WTC11 (cell line): ENCODE data around the gene TNFRSF19. TPM values are rescaled to one million over a fixed set of nuclear protein-coding genes. Genes with fewer than 3 reads are reported as not detected.

Experiments
- ATF2 ChIP-seq: sonication (generic); formaldehyde crosslinking; IDR thresholded peaks from 2 replicates; pipeline ENCODE4 v1.8.1; 2022; ENCODE audit warnings: low read depth, missing genetic modification reagents, borderline replicate concordance
- ATF6 ChIP-seq: sonication (generic); formaldehyde crosslinking; IDR thresholded peaks from 2 replicates; pipeline ENCODE4 v1.8.1; 2023; ENCODE audit warnings: mild to moderate bottlenecking, missing genetic modification reagents
- CBFB ChIP-seq: sonication (generic); formaldehyde crosslinking; IDR thresholded peaks from 2 replicates; pipeline ENCODE4 v1.8.1; 2022; ENCODE audit warnings: mild to moderate bottlenecking, low read depth, missing genetic modification reagents
- E2F1 ChIP-seq: sonication (generic); formaldehyde crosslinking; IDR thresholded peaks from 2 replicates; pipeline ENCODE4 v1.8.0; 2022; ENCODE audit warnings: mild to moderate bottlenecking, missing genetic modification reagents
- ERG ChIP-seq: fragments of 250-450 bp; sonication (Bioruptor Pico); IDR thresholded peaks from 2 replicates; pipeline ENCODE4 v1.8.0; 2021; ENCODE audit warnings: mild to moderate bottlenecking
- ESRRA ChIP-seq: sonication (generic); formaldehyde crosslinking; IDR thresholded peaks from 2 replicates; pipeline ENCODE4 v1.8.1; 2022; ENCODE audit warnings: mild to moderate bottlenecking, missing genetic modification reagents, borderline replicate concordance
- GRHL2 ChIP-seq: fragments of 250-450 bp; sonication (Bioruptor Pico); IDR thresholded peaks from 2 replicates; pipeline ENCODE4 v1.8.0; 2022; ENCODE audit warnings: mild to moderate bottlenecking, moderate library complexity; ENCODE audit not compliant: insufficient replicate concordance, severe bottlenecking
- NR1H2 ChIP-seq: sonication (generic); formaldehyde crosslinking; IDR thresholded peaks from 2 replicates; pipeline ENCODE4 v1.9.0; 2021; ENCODE audit warnings: mild to moderate bottlenecking, moderate library complexity, missing genetic modification reagents
- NR3C1 ChIP-seq: sonication (generic); formaldehyde crosslinking; conservative IDR thresholded peaks from 2 replicates; pipeline ENCODE4 v1.8.1; 2023; ENCODE audit warnings: low read depth, mild to moderate bottlenecking, missing genetic modification reagents
- PRDM15 ChIP-seq: sonication (generic); formaldehyde crosslinking; IDR thresholded peaks from 2 replicates; pipeline ENCODE4 v1.8.0; 2022; ENCODE audit warnings: missing genetic modification reagents
- RORB ChIP-seq: fragments of 250-450 bp; sonication (Bioruptor Pico); IDR thresholded peaks from 2 replicates; pipeline ENCODE4 v1.9.0; 2021; ENCODE audit warnings: mild to moderate bottlenecking
- SP1 ChIP-seq: sonication (generic); formaldehyde crosslinking; conservative IDR thresholded peaks from 2 replicates; pipeline ENCODE4 v1.8.1; 2022; ENCODE audit warnings: missing genetic modification reagents
- TCF7 ChIP-seq: sonication (generic); formaldehyde crosslinking; IDR thresholded peaks from 2 replicates; pipeline ENCODE4 v1.8.0; 2022; ENCODE audit warnings: mild to moderate bottlenecking, low read depth, missing genetic modification reagents, moderate library complexity
- ZNF263 ChIP-seq: sonication (generic); formaldehyde crosslinking; IDR thresholded peaks from 2 replicates; pipeline ENCODE4 v1.8.1; 2022; ENCODE audit warnings: low read depth, mild to moderate bottlenecking, moderate library complexity, missing genetic modification reagents
- total RNA-seq: library from RNA; stranded (reverse); gene quantifications from 3 replicates; pipeline ENCODE4 v1.2.3, GENCODE V29; 2021
- TF ChIP-seq, protein P1 (sequence below): sonication (generic); formaldehyde crosslinking; IDR thresholded peaks from 2 replicates; pipeline ENCODE4 v1.8.1; 2022; ENCODE audit warnings: low read depth, mild to moderate bottlenecking, moderate library complexity, missing genetic modification reagents, borderline replicate concordance
- TF ChIP-seq, protein P2 (sequence below): fragments of 250-450 bp; sonication (Bioruptor Pico); IDR thresholded peaks from 2 replicates; pipeline ENCODE4 v1.9.0; 2021; ENCODE audit warnings: mild to moderate bottlenecking

Gene TNFRSF19
- total RNA-seq, 1 experiment from 2014 or later, result 0.20 TPM

GRCh38 chr13:23715092-23715761 is 145.0 kb downstream of the TNFRSF19 start (continued):
- TF ChIP-seq, protein P1, sequence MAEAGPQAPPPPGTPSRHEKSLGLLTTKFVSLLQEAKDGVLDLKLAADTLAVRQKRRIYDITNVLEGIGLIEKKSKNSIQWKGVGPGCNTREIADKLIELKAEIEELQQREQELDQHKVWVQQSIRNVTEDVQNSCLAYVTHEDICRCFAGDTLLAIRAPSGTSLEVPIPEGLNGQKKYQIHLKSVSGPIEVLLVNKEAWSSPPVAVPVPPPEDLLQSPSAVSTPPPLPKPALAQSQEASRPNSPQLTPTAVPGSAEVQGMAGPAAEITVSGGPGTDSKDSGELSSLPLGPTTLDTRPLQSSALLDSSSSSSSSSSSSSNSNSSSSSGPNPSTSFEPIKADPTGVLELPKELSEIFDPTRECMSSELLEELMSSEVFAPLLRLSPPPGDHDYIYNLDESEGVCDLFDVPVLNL (CRISPR knock-in tag), result no peak
- TF ChIP-seq NR3C1 (CRISPR knock-in tag) (no peak), TCF7 (CRISPR knock-in tag) (no peak), ERG (no peak), ATF2 (no peak), ATF6 (CRISPR knock-in tag) (no peak), PRDM15 (CRISPR knock-in tag) (no peak), E2F1 (no peak), RORB (CRISPR knock-in tag) (no peak), GRHL2 (CRISPR knock-in tag) (no peak), SP1 (CRISPR knock-in tag) (no peak), NR1H2 (CRISPR knock-in tag) (no peak), ZNF263 (no peak), CBFB (no peak), ESRRA (CRISPR knock-in tag) (no peak)
- TF ChIP-seq, protein P2, sequence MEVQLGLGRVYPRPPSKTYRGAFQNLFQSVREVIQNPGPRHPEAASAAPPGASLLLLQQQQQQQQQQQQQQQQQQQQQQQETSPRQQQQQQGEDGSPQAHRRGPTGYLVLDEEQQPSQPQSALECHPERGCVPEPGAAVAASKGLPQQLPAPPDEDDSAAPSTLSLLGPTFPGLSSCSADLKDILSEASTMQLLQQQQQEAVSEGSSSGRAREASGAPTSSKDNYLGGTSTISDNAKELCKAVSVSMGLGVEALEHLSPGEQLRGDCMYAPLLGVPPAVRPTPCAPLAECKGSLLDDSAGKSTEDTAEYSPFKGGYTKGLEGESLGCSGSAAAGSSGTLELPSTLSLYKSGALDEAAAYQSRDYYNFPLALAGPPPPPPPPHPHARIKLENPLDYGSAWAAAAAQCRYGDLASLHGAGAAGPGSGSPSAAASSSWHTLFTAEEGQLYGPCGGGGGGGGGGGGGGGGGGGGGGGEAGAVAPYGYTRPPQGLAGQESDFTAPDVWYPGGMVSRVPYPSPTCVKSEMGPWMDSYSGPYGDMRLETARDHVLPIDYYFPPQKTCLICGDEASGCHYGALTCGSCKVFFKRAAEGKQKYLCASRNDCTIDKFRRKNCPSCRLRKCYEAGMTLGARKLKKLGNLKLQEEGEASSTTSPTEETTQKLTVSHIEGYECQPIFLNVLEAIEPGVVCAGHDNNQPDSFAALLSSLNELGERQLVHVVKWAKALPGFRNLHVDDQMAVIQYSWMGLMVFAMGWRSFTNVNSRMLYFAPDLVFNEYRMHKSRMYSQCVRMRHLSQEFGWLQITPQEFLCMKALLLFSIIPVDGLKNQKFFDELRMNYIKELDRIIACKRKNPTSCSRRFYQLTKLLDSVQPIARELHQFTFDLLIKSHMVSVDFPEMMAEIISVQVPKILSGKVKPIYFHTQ (CRISPR knock-in tag), result no peak
